HepG2 (cell line): ENCODE measurements around the gene VAMP5. TPM values are rescaled to one million over a fixed set of nuclear protein-coding genes. Genes with fewer than 3 reads are reported as not detected.
A peak's percentile ranks its signal among the peaks of the same experiment; 100 is the strongest.

Experiments used
- ARID4A ChIP-seq: sonication (generic); formaldehyde crosslinking; IDR thresholded peaks from 2 replicates; pipeline ENCODE4 v1.5.0; 2020; ENCODE audit warnings: mild to moderate bottlenecking, missing genetic modification reagents, borderline replicate concordance
- EP300 ChIP-seq, 3 experiments: sonication (generic) in 1 of 3; formaldehyde crosslinking in 1 of 3; IDR thresholded peaks; 2 replicates each; pipeline versions ENCODE4 v1.5.1 to v1.6.1; 2011 to 2020; ENCODE audit warnings: low read depth in 2 of 3, low read length in 2 of 3, borderline replicate concordance in 1 of 3, improper control_type of control experiment in 1 of 3, mild to moderate bottlenecking in 1 of 3, missing genetic modification reagents in 1 of 3, moderate library complexity in 1 of 3
- FOSL1 ChIP-seq: sonication (generic); formaldehyde crosslinking; IDR thresholded peaks from 2 replicates; pipeline ENCODE4 v1.9.0; 2021; ENCODE audit warnings: missing genetic modification reagents, borderline replicate concordance
- HOXD1 ChIP-seq: sonication (generic); formaldehyde crosslinking; IDR thresholded peaks from 2 replicates; pipeline ENCODE4 v1.5.0; 2020; ENCODE audit warnings: missing genetic modification reagents
- KDM1A ChIP-seq: IDR thresholded peaks from 2 replicates; pipeline ENCODE4 v1.6.1; 2016; ENCODE audit warnings: missing compliant biosample characterization
- KIAA2018 ChIP-seq: sonication (generic); formaldehyde crosslinking; IDR thresholded peaks from 2 replicates; pipeline ENCODE4 v1.5.0; 2020; ENCODE audit warnings: mild to moderate bottlenecking, missing genetic modification reagents, borderline replicate concordance
- NCOR1 ChIP-seq: fragments of 200-600 bp; sonication (generic); IDR thresholded peaks from 2 replicates; pipeline ENCODE4 v1.7.0; 2017; ENCODE audit warnings: antibody characterized with exemption, low read length, borderline replicate concordance
- NR2F1 ChIP-seq, 2 experiments: fragments of 450-650 bp in 1 of 2; formaldehyde crosslinking in 1 of 2; IDR thresholded peaks; 2 replicates each; pipeline versions ENCODE4 v1.5.0 to v1.6.1; 2016 to 2020; ENCODE audit warnings: mild to moderate bottlenecking in 1 of 2, missing compliant biosample characterization in 1 of 2, missing genetic modification reagents in 1 of 2, moderate library complexity in 1 of 2
- PHF8 ChIP-seq: sonication (generic); formaldehyde crosslinking; IDR thresholded peaks from 2 replicates; pipeline ENCODE4 v1.5.0; 2020; ENCODE audit warnings: missing genetic modification reagents
- POLR2G ChIP-seq: fragments of 200-400 bp; formaldehyde crosslinking; IDR thresholded peaks from 2 replicates; pipeline ENCODE4 v1.6.1; 2018; ENCODE audit warnings: mild to moderate bottlenecking, low read depth, low read length, moderate library complexity
- TARDBP ChIP-seq: sonication (generic); formaldehyde crosslinking; IDR thresholded peaks from 2 replicates; pipeline ENCODE4 v1.8.0; 2022; ENCODE audit warnings: mild to moderate bottlenecking, missing genetic modification reagents
- THRA ChIP-seq: sonication (generic); formaldehyde crosslinking; IDR thresholded peaks from 2 replicates; pipeline ENCODE4 v1.4.0; 2020; ENCODE audit warnings: missing genetic modification reagents, borderline replicate concordance
- ZKSCAN1 ChIP-seq: fragments of 150-350 bp; IDR thresholded peaks from 2 replicates; pipeline ENCODE4 v1.6.1; 2014; ENCODE audit warnings: low read length
- ZNF180 ChIP-seq: sonication (generic); formaldehyde crosslinking; IDR thresholded peaks from 2 replicates; pipeline ENCODE4 v1.4.0; 2020; ENCODE audit warnings: low read depth, missing genetic modification reagents, borderline replicate concordance
- ZNF570 ChIP-seq: sonication (generic); formaldehyde crosslinking; IDR thresholded peaks from 2 replicates; pipeline ENCODE4 v1.4.0; 2020; ENCODE audit warnings: mild to moderate bottlenecking, missing genetic modification reagents, borderline replicate concordance
- ZNF775 ChIP-seq: sonication (generic); formaldehyde crosslinking; IDR thresholded peaks from 2 replicates; pipeline ENCODE4 v1.4.0; 2020; ENCODE audit warnings: missing genetic modification reagents, mild to moderate bottlenecking, moderate library complexity, borderline replicate concordance
- polyA plus RNA-seq, 8 experiments: library from polyadenylated mRNA; depleted of rRNA in 3 of 8; stranded (reverse) in 7 of 8; unstranded in 1 of 8; fragments of >200 nt; fragmentation: Illumina TruSeq in 4 of 8; extraction: Trizol in 4 of 8; gene quantifications; 2 replicates each; pipeline versions ENCODE4 v1.2.1 to v1.2.3, GENCODE V29; 2011 to 2016; ENCODE audit warnings: low read depth in 4 of 8, missing spikeins in 1 of 8, mixed read lengths in 1 of 8; ENCODE audit not compliant: insufficient read depth in 1 of 8
- total RNA-seq, 5 experiments: library from RNA; depleted of rRNA; stranded (reverse); fragments of >200 nt; fragmentation: Illumina TruSeq; extraction: Trizol; gene quantifications; 2 replicates each; pipeline ENCODE4 v1.2.3, GENCODE V29; 2016; ENCODE audit warnings: low read depth in 1 of 5

VAMP5 gene
- total and polyA plus RNA-seq, 2 of the 13 experiments (the other 11 are each of a cell fraction or from before 2014, with no cell fraction given), result 7.2 to 56.7 TPM

- TF ChIP-seq ARID4A (CRISPR knock-in tag) (no peak), THRA (CRISPR knock-in tag) (0 out of 2 replicates have a peak, but pooled peaks have one; percentile 4), KIAA2018 (CRISPR knock-in tag) (no peak), PHF8 (CRISPR knock-in tag) (no peak), POLR2G (peak; percentile 52; the same call in 1 of the 2 replicates), ZKSCAN1 (no peak), ZNF180 (CRISPR knock-in tag) (no peak), TARDBP (CRISPR knock-in tag) (0 out of 2 replicates have a peak, but pooled peaks have one; percentile 18), NCOR1 (no peak), EP300 (IDR thresholded peaks at IDR 0.05; ENCODE audit: low read depth in 2 of 2, low read length in 2 of 2) (no peak), EP300 (CRISPR knock-in tag; IDR thresholded peaks at IDR 0.05; ENCODE audit: borderline replicate concordance) (no peak), KDM1A (CRISPR knock-in tag) (no peak), HOXD1 (CRISPR knock-in tag) (no peak), ZNF570 (CRISPR knock-in tag) (no peak), ZNF775 (CRISPR knock-in tag) (no peak), FOSL1 (CRISPR knock-in tag) (no peak), NR2F1 (CRISPR knock-in tag; IDR thresholded peaks at IDR 0.05) (no peak)
Measured at GRCh38 chr2:85606116-85606455, 21.9 kb downstream of the VAMP5 start (continued).
